GM23248 (cell line): ENCODE data around the gene GREB1. TPM values are rescaled to one million over a fixed set of nuclear protein-coding genes. Genes with fewer than 3 reads are reported as not detected.

ENCODE experiments used
- DNase-seq: peaks from one replicate; pipeline ENCODE4 v3.0.0-alpha.2; 2015
- H2AFZ ChIP-seq: fragments of 200-600 bp; sonication (generic); 2 replicates; pipeline ENCODE4 v1.6.1; 2016; ENCODE audit warnings: antibody characterized with exemption
- H3F3A ChIP-seq: fragments of 200-600 bp; sonication (generic); 2 replicates; pipeline ENCODE4 v1.6.1; 2016; ENCODE audit warnings: mild to moderate bottlenecking, antibody characterized with exemption, mixed run types; ENCODE audit not compliant: insufficient read depth
- H3K27ac ChIP-seq: fragments of 200-600 bp; sonication (generic); 2 replicates; pipeline ENCODE4 v1.5.1; 2016; ENCODE audit warnings: mild to moderate bottlenecking
- H3K27me3 ChIP-seq: fragments of 200-600 bp; sonication (generic); replicated peaks from 2 replicates; pipeline ENCODE4 v1.6.1; 2016; ENCODE audit warnings: mild to moderate bottlenecking; ENCODE audit not compliant: insufficient read depth
- H3K36me3 ChIP-seq: fragments of 200-600 bp; sonication (generic); 2 replicates; pipeline ENCODE4 v1.6.1; 2016; ENCODE audit warnings: low read depth, mild to moderate bottlenecking
- H3K4me1 ChIP-seq: fragments of 200-600 bp; sonication (generic); 2 replicates; pipeline ENCODE4 v1.6.1; 2016; ENCODE audit warnings: mild to moderate bottlenecking; ENCODE audit not compliant: insufficient read depth
- H3K4me2 ChIP-seq: fragments of 200-600 bp; sonication (generic); one replicate; pipeline ENCODE4 v1.6.1; 2016; ENCODE audit warnings: mild to moderate bottlenecking; ENCODE audit not compliant: unreplicated experiment
- H3K4me3 ChIP-seq: fragments of 200-600 bp; sonication (generic); 2 replicates; pipeline ENCODE4 v1.5.1; 2016; ENCODE audit warnings: mild to moderate bottlenecking
- H3K79me2 ChIP-seq: fragments of 200-600 bp; sonication (generic); 2 replicates; pipeline ENCODE4 v1.6.1; 2016; ENCODE audit warnings: mild to moderate bottlenecking; ENCODE audit not compliant: insufficient read depth
- H3K9ac ChIP-seq: fragments of 200-600 bp; sonication (generic); 2 replicates; pipeline ENCODE4 v1.6.1; 2016; ENCODE audit warnings: mild to moderate bottlenecking
- H3K9me2 ChIP-seq: fragments of 200-600 bp; sonication (generic); 2 replicates; pipeline ENCODE4 v1.6.1; 2016; ENCODE audit warnings: mixed run types, mild to moderate bottlenecking, moderate library complexity; ENCODE audit not compliant: insufficient read depth
- H3K9me3 ChIP-seq: fragments of 200-600 bp; sonication (generic); one replicate; pipeline ENCODE4 v1.6.1; 2017; ENCODE audit warnings: low read depth
- H4K20me1 ChIP-seq: fragments of 200-600 bp; sonication (generic); 2 replicates; pipeline ENCODE4 v1.6.0; 2016; ENCODE audit not compliant: insufficient read depth
- EZH2 ChIP-seq: fragments of 200-600 bp; sonication (generic); IDR thresholded peaks from 2 replicates; pipeline ENCODE4 v1.6.1; 2018; ENCODE audit warnings: antibody characterized with exemption, mild to moderate bottlenecking; ENCODE audit not compliant: insufficient read depth, poor library complexity, severe bottlenecking
- EZH2phosphoT487 ChIP-seq: fragments of 200-600 bp; sonication (generic); IDR thresholded peaks from 2 replicates; pipeline ENCODE4 v1.6.1; 2018; ENCODE audit warnings: antibody characterized with exemption, moderate library complexity, mild to moderate bottlenecking, low read depth; ENCODE audit not compliant: insufficient read depth
- WGBS, 2 experiments: methylation state at CpG; one replicate each; pipeline ENCODE4 v1.1.6; 2015 to 2017; ENCODE audit warnings: low lambda C conversion rate in 2 of 2, low coverage in 1 of 2; ENCODE audit errors: missing lambda C conversion rate in 2 of 2; 5-methylcytosine and 5-hydroxymethylcytosine counted together
- in situ Hi-C: fragments of 300-500 bp; cut with MboI; formaldehyde crosslinking; loops from 2 replicates; pipeline ENCODE4 v1.15.0; 2020
- polyA plus RNA-seq: library from polyadenylated mRNA; unstranded; fragments of >200 nt; fragmentation: Nextera tagmentation; extraction: Ambion mirVana; gene quantifications from 2 replicates; pipeline ENCODE4 v1.2.1, GENCODE V29; 2016
- total RNA-seq: library from RNA; depleted of rRNA; stranded (reverse); fragments of >200 nt; shearing (Covaris generic); gene quantifications from 2 replicates; pipeline ENCODE4 v1.2.3, GENCODE V29; 2014

GREB1 gene
- total and polyA plus RNA-seq, 2 experiments from 2014 or later: not detected

DNA sequence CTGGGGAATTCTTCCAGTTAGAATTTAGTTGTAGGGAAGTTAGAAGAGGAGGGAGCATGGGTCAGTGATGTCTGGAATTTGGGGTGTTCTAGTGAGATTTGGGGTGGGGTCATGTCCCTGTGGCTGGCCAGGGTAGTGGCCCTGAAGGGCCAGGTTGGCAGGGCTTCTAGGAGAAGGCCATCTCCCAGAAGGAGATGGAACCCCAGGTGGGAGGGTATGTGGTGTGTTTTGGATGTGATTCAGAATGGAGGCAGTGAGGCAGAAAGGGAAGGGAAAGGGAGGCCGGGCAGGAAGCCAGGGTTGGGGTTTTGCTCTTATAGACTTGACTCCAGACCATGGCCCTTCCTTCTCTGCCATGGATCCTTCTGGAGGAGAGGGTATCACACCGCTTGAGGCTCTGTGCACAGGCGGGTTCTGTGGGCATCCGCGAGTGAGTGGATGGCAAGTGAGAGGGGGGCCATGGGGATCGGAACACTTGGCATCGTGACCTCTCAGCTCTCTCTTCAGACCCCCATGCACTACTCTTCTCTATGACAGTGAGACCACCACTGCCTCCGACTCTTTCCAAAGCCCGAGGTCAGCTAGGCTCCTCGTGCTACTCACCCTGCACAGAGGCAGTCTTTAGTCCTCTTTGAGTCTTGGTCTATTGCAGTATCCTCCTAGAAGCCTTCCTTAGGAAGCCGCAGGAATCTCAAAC, 7.3 kb downstream of the GREB1 start:
- Histone ChIP-seq H3K36me3 (no peaks in the 10 kb centered on the region), H2AFZ (no peak overlapping the region), H4K20me1 (no peaks in the 10 kb centered on the region), H3K4me1 (no peaks in the 10 kb centered on the region), H3K79me2 (no peaks in the 10 kb centered on the region), H3F3A (no peaks in the 10 kb centered on the region), H3K4me2 (no peak overlapping the region), H3K9me3 (no peaks in the 10 kb centered on the region), H3K9ac (no peak overlapping the region), H3K27me3 (peaks cover 36% of the 10 kb centered on the region), H3K9me2 (no peaks in the 10 kb centered on the region), H3K4me3 (no peak overlapping the region), H3K27ac (no peak overlapping the region)
- TF ChIP-seq EZH2phosphoT487 (no peak), EZH2 (no peak)
- in situ Hi-C loops: no loop called here
- DNase-seq: no peak
- 76 to 84% methylated on average over 10 to 11 of the region's 11 CpGs for WGBS, 2 experiments

- Histone ChIP-seq H2AFZ (no peak overlapping the region), H4K20me1 (no peaks in the 10 kb centered on the region), H3K4me1 (no peaks in the 10 kb centered on the region), H3K9me2 (no peaks in the 10 kb centered on the region), H3F3A (no peaks in the 10 kb centered on the region), H3K27ac (no peak overlapping the region), H3K9ac (no peak overlapping the region), H3K27me3 (peaks cover 31% of the 10 kb centered on the region), H3K4me2 (no peak overlapping the region), H3K36me3 (no peaks in the 10 kb centered on the region), H3K4me3 (no peak overlapping the region), H3K79me2 (no peaks in the 10 kb centered on the region), H3K9me3 (no peaks in the 10 kb centered on the region)
- WGBS, 2 experiments: 58 to 67% methylated on average over 8 of the region's 8 CpGs
- no peak for TF ChIP-seq EZH2
- no peak for TF ChIP-seq EZH2phosphoT487
- DNase-seq: no peak
- in situ Hi-C loops: no loop called here
These were observed 7.9 kb downstream of the GREB1 start for GRCh38 chr2:11541693-11542274.

- in situ Hi-C loops: no loop called here
- WGBS, 2 experiments: 62 to 68% methylated on average over 11 of the region's 11 CpGs
These were observed 8.5 kb downstream of the GREB1 start for GRCh38 chr2:11542275-11542819.

GRCh38 chr2:11543337-11544216, 9.7 kb downstream of the GREB1 start:
- Histone ChIP-seq H3K9me2 (no peaks in the 10 kb centered on the region), H3K79me2 (no peaks in the 10 kb centered on the region), H3K9ac (no peak overlapping the region), H3F3A (no peaks in the 10 kb centered on the region), H3K4me3 (no peak overlapping the region), H3K4me1 (no peaks in the 10 kb centered on the region), H3K27ac (no peak overlapping the region), H4K20me1 (no peaks in the 10 kb centered on the region), H3K27me3 (peaks cover 27% of the 10 kb centered on the region), H3K36me3 (no peaks in the 10 kb centered on the region), H2AFZ (no peak overlapping the region), H3K9me3 (no peaks in the 10 kb centered on the region), H3K4me2 (no peak overlapping the region)
- TF ChIP-seq EZH2phosphoT487: no peak
- TF ChIP-seq EZH2: no peak
- no peak for DNase-seq
- in situ Hi-C loops: no loop called here
- WGBS, 2 experiments: 63 to 67% methylated on average over 11 of the region's 11 CpGs

More at GRCh38 chr2:11542275-11542819, 8.5 kb downstream of the GREB1 start:
- H3F3A ChIP-seq: no peaks in the 10 kb centered on the region
- H4K20me1 ChIP-seq: no peaks in the 10 kb centered on the region
- H3K27me3 ChIP-seq: peaks cover 30% of the 10 kb centered on the region
- H3K9me3 ChIP-seq: no peaks in the 10 kb centered on the region
- DNase-seq: no peak
- no peak overlapping the region for H3K9ac ChIP-seq
- no peaks in the 10 kb centered on the region for H3K9me2 ChIP-seq
- no peak overlapping the region for H3K4me3 ChIP-seq
- TF ChIP-seq EZH2: no peak
- no peak for TF ChIP-seq EZH2phosphoT487
- no peak overlapping the region for H2AFZ ChIP-seq
- no peak overlapping the region for H3K4me2 ChIP-seq
- no peaks in the 10 kb centered on the region for H3K4me1 ChIP-seq
- no peaks in the 10 kb centered on the region for H3K79me2 ChIP-seq
- no peak overlapping the region for H3K27ac ChIP-seq
- no peaks in the 10 kb centered on the region for H3K36me3 ChIP-seq
